Measurements from ENCODE around the gene FBXL22. TPM values are rescaled to one million over a fixed set of nuclear protein-coding genes. Genes with fewer than 3 reads are reported as not detected.
"Not testable (repeated sequence)": the region's sequence is repeated elsewhere in the genome, so short reads cannot be mapped to it uniquely, and the experiment has no call there.

FBXL22 gene
- total and polyA plus RNA-seq, 2 donors (not counting 1 experiment from before 2014, with no cell fraction given), result 0.50 to 0.87 TPM

- Histone ChIP-seq H2AFZ (ENCODE audit: low read length) (no peak overlapping the region), H3K9ac (ENCODE audit: insufficient read depth, low read length) (no peak overlapping the region), H3K9me3 (ENCODE audit: control insufficient read depth, insufficient read depth, low read depth, low read length) (no peaks in the 10 kb centered on the region), H3K4me1 (ENCODE audit: control insufficient read depth, extremely low read depth, insufficient read depth, low read length) (no peaks in the 10 kb centered on the region), H3K36me3 (ENCODE audit: control insufficient read depth, insufficient read depth, low read length) (no peaks in the 10 kb centered on the region), H3K4me3 (replicated peaks in 1 of 4; ENCODE audit: control extremely low read depth in 1 of 4, insufficient read depth in 1 of 4, low read depth in 3 of 4, low read length in 4 of 4) (no peak overlapping the region), H4K20me1 (ENCODE audit: control insufficient read depth, extremely low read depth, insufficient read depth, low read length) (no peaks in the 10 kb centered on the region), H3K4me2 (ENCODE audit: extremely low read depth, insufficient read depth, low read length) (no peak overlapping the region), H3K27me3 (ENCODE audit: control insufficient read depth, insufficient read depth, low read length) (no peaks in the 10 kb centered on the region), H3K27ac (ENCODE audit: insufficient read depth, low read length) (no peak overlapping the region), H3K79me2 (ENCODE audit: control insufficient read depth, insufficient read depth, low read length) (no peaks in the 10 kb centered on the region)
- DNase-seq (ENCODE audit: low read depth in 2 of 2), result no peak
- no peak for TF ChIP-seq EZH2 (IDR thresholded peaks at IDR 0.05; ENCODE audit: low read length, missing control alignments)
- TF ChIP-seq CTCF (conservative IDR thresholded peaks at IDR 0.05 in 1 of 2, IDR thresholded peaks at IDR 0.05 in 1 of 2; ENCODE audit: low read depth in 1 of 2, low read length in 2 of 2), result no peak
Observed at GRCh38 chr15:63615935-63616334, 18.7 kb downstream of the FBXL22 start.

GRCh38 chr15:63617147-63617546 lies 20.0 kb downstream of the FBXL22 start:
- H3K9ac ChIP-seq (ENCODE audit: insufficient read depth, low read length); H3K4me2 ChIP-seq (ENCODE audit: extremely low read depth, insufficient read depth, low read length); H3K4me3 ChIP-seq (replicated peaks in 1 of 4; ENCODE audit: control extremely low read depth in 1 of 4, insufficient read depth in 1 of 4, low read depth in 3 of 4, low read length in 4 of 4); H3K4me1 ChIP-seq (ENCODE audit: control insufficient read depth, extremely low read depth, insufficient read depth, low read length); H3K79me2 ChIP-seq (ENCODE audit: control insufficient read depth, insufficient read depth, low read length); H2AFZ ChIP-seq (ENCODE audit: low read length); H3K27ac ChIP-seq (ENCODE audit: insufficient read depth, low read length); H3K36me3 ChIP-seq (ENCODE audit: control insufficient read depth, insufficient read depth, low read length); DNase-seq (ENCODE audit: low read depth in 2 of 2); H3K9me3 ChIP-seq (ENCODE audit: control insufficient read depth, insufficient read depth, low read depth, low read length); H3K27me3 ChIP-seq (ENCODE audit: control insufficient read depth, insufficient read depth, low read length); H4K20me1 ChIP-seq (ENCODE audit: control insufficient read depth, extremely low read depth, insufficient read depth, low read length): not testable (repeated sequence)

GRCh38 chr15:63617627-63618026 lies 20.4 kb downstream of the FBXL22 start:
- H3K9me3 ChIP-seq (ENCODE audit: control insufficient read depth, insufficient read depth, low read depth, low read length); H4K20me1 ChIP-seq (ENCODE audit: control insufficient read depth, extremely low read depth, insufficient read depth, low read length); H3K4me2 ChIP-seq (ENCODE audit: extremely low read depth, insufficient read depth, low read length); H3K27ac ChIP-seq (ENCODE audit: insufficient read depth, low read length); H3K36me3 ChIP-seq (ENCODE audit: control insufficient read depth, insufficient read depth, low read length); H3K4me1 ChIP-seq (ENCODE audit: control insufficient read depth, extremely low read depth, insufficient read depth, low read length); DNase-seq (ENCODE audit: low read depth in 2 of 2); H3K9ac ChIP-seq (ENCODE audit: insufficient read depth, low read length); H3K4me3 ChIP-seq (replicated peaks in 1 of 4; ENCODE audit: control extremely low read depth in 1 of 4, insufficient read depth in 1 of 4, low read depth in 3 of 4, low read length in 4 of 4); H2AFZ ChIP-seq (ENCODE audit: low read length); H3K27me3 ChIP-seq (ENCODE audit: control insufficient read depth, insufficient read depth, low read length); H3K79me2 ChIP-seq (ENCODE audit: control insufficient read depth, insufficient read depth, low read length): not testable (repeated sequence)

- not testable (repeated sequence) for H3K4me1 ChIP-seq (ENCODE audit: control insufficient read depth, extremely low read depth, insufficient read depth, low read length); H3K36me3 ChIP-seq (ENCODE audit: control insufficient read depth, insufficient read depth, low read length); H3K4me3 ChIP-seq (replicated peaks in 1 of 4; ENCODE audit: control extremely low read depth in 1 of 4, insufficient read depth in 1 of 4, low read depth in 3 of 4, low read length in 4 of 4); DNase-seq (ENCODE audit: low read depth in 2 of 2); H3K79me2 ChIP-seq (ENCODE audit: control insufficient read depth, insufficient read depth, low read length); H3K9me3 ChIP-seq (ENCODE audit: control insufficient read depth, insufficient read depth, low read depth, low read length); H3K9ac ChIP-seq (ENCODE audit: insufficient read depth, low read length); H4K20me1 ChIP-seq (ENCODE audit: control insufficient read depth, extremely low read depth, insufficient read depth, low read length); H3K4me2 ChIP-seq (ENCODE audit: extremely low read depth, insufficient read depth, low read length); H2AFZ ChIP-seq (ENCODE audit: low read length); H3K27ac ChIP-seq (ENCODE audit: insufficient read depth, low read length); H3K27me3 ChIP-seq (ENCODE audit: control insufficient read depth, insufficient read depth, low read length)
Observed at GRCh38 chr15:63620760-63621159, 23.6 kb downstream of the FBXL22 start.
